Fibroblast of skin of right biceps (primary cell): Measurements from ENCODE around the gene AGPAT4.

Source experiments
- DNase-seq: peaks from one replicate; pipeline ENCODE4 v3.0.0-alpha.2; 2013

AGPAT4 gene

DNA sequence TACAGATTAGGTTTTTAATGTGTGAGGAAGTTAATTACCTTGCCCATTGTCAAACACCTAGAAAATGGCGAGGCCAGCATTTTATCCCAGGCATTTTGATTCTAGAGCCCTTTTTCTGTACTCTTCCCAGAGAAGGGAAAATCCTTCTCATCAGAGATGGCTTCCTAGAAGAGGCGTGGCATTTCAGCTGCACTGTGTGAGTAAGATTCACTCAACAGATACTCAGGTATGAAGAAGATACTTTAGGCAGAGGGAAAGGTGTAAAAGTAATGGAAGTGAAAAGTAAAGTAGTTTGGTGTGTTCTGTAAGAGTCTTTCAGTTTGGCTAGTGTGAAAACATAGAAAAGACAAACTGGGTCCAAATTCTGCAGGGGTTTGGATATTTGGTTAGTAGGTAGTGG, 168.5 kb downstream of the AGPAT4 start:
- no peak for DNase-seq

DNA sequence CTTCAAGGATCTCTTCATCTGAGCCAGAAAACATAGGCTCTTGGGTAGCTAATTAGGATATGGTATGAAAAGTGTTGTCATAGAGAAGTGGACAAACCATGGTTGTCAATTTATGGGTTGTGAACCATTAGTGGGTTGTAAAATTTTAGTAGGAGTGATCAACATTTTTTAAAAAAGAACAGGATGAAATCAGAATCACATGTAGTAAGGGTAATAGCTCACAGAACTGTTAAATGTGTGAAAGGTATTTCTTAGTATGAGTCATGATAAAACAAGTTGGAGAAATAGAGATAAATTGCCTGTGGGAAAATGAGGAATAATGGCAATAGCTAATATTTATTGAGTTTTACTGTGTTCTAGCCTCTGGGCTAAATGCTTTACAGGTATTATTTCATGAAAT, 168.9 kb downstream of the AGPAT4 start:
- DNase-seq, result peak; percentile 50

DNA sequence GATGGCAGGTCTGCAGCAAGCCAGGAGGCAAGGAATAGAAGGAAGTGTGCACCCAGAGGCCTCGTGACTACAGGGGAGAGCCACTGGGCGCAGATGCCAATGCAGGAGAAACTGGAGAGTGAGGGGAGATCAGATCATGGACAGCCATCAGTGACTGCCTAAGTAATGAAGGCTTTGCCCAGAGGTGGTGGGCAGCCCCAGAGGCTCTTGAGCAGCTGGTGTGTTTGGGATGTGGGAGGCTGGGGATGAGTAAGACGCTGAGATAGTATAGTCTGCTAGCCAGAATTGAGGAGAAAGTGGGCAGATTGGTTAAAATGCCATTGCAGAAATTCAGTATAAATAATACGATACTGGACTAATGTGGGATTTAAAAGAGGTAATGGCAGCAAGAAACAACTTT, 170.4 kb downstream of the AGPAT4 start:
- no peak for DNase-seq

GRCh38 chr6:161101517-161101916, 172.3 kb downstream of the AGPAT4 start:
- no peak for DNase-seq

DNA sequence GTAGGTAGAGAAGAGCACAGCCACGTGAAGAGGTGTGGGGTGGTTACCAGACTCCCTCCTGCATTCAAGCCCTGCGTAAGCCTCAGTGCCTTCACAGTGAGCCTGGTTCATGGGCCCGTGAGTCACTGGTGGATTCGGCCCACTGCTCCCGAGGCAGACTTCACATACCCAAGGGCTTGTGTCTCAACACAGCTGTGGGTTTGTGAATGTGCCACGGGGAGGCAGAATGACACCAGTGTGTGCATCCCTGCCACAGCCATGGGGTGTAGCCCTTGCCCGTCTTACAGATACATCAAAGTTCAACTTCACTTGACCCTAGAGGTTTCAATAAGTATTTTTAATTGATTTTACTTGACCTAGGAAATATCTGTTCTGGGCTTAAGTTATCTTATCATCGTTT, 173.8 kb downstream of the AGPAT4 start:
- no peak for DNase-seq

DNA sequence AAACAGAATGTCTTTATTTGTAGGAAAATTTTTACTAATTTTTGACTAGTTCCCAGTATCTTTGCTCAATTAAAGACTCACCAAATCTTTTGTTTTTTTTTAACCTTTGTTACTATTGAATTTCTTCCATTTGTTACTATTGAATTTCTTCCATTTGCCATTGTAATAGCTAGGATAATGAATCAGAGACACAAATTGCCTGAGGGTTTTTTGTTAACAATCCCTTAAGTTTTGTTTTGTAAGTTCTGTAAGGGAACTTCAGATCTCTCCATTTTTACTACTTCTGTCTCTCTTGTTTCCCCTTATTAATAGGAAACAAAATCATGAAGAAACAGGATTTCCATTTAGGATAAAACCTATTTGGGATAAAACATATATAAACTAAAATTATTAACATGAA, 177.9 kb downstream of the AGPAT4 start:
- DNase-seq, result no peak

- DNase-seq, result peak; percentile 23
These were observed 178.9 kb downstream of the AGPAT4 start for GRCh38 chr6:161094955-161095354.

DNA sequence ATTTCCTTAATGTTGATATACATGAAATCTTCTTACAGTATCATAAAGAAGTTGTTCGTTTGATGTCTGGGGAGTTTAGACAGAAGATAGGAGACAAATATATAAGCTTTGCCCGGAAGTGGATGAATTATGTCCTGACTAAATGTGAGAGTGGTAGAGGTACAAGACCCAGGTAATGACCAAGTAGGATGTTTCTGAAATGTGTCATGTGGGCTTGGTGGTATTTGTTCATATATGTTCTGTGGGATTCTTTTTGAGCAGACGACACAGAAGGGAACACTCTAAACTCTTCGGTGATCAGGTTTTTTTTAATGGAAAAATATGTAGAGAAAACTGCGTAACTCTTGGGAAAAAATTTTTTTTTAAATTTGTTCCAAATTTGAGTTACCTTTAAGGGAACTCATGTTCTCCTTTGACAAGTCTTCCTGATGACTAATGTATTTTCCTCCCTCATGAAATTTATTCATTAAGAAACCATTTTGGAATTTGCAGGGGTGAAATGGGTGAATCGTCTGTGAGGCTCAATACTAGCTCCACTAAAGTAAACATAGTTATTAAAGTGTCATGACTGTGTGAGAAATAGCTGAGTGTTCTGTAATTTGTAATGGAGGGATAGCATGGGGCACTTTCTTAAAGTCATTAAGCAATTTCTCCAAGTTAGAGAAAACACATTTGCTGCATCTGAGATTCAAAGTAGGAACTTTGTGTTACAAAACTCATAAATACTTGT, 181.7 kb downstream of the AGPAT4 start:
- DNase-seq, result peak; percentile 66

DNA sequence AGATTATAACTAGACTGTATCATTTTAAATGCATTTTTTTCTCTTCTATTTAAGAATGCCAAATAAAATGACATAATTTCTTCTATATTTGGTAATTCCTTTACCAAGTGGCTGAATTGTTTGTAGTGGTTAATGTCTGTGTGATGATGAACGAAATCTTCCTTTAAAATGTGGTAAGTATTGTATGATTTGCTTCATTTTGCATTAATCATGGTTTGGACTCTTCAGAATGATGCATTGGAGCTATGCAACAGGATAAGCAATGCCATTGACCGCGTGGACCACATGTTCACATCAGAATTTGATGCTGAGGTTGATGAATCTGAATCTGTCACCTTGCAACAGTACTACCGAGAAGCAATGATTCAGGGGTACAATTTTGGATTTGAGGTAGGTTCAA, 182.7 kb downstream of the AGPAT4 start:
- peak; percentile 33 for DNase-seq

GRCh38 chr6:161088676-161089328, 185.1 kb downstream of the AGPAT4 start:
- DNase-seq, result peak; percentile 24

DNA sequence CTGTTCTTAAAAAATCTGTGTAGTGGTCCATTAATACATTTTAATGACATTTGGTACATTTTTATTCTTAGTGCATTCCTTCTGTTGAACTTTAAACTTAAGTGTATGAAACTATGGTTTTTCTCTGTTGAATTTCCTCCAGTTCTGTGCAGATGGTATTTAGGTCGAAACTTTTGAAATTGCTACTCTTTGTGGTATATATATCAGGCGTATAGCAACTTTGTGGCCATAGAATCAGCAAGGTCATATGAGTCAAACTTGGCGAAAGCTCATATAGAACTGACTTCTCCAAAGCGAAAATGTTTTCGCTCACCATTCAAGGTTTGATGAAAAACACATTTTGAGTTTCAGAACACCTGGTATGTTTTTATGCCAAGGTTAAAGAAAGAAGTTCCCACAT, 188.6 kb downstream of the AGPAT4 start:
- DNase-seq, result peak; percentile 22

DNA sequence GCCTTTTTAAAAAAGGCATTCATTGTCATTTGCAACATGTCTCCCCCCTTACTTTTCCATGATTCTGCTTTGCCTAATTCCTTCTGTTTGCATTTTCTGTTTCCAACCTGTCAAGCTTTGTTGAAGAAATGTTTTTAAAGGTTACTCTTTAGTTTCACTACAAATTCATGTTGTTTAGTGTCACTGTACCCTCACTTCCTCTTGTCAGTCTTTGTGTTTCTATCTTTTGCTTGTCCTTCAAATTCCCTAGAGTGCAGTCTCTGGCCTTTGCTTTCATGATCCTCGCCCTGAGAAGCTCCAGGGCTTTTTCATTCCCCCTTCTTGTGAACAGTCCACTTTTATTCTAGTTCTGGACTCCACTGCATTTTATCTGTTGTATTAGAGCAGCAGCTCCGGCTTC, 191.6 kb downstream of the AGPAT4 start:
- DNase-seq, result no peak

GRCh38 chr6:161080263-161080970, 193.4 kb downstream of the AGPAT4 start:
- DNase-seq, result no peak
